Neural progenitor cell (in vitro differentiated cells): ENCODE data around the gene PPM1L. TPM values are rescaled to one million over a fixed set of nuclear protein-coding genes. Genes with fewer than 3 reads are reported as not detected.

Experiments used
- DNase-seq: peaks from one replicate; pipeline ENCODE4 v3.0.0-alpha.2; 2016; ENCODE audit warnings: low spot score
- H2AFZ ChIP-seq: fragments of 200-600 bp; sonication (generic); replicated peaks from 2 replicates; pipeline ENCODE4 v1.6.1; 2016; ENCODE audit warnings: antibody characterized with exemption
- H3F3A ChIP-seq: fragments of 200-600 bp; sonication (generic); 2 replicates; pipeline ENCODE4 v1.6.1; 2016; ENCODE audit warnings: antibody characterized with exemption, low read depth
- H3K27ac ChIP-seq: fragments of 200-600 bp; sonication (generic); 2 replicates; pipeline ENCODE4 v1.5.1; 2016; ENCODE audit warnings: mild to moderate bottlenecking
- H3K27me3 ChIP-seq: fragments of 200-600 bp; sonication (generic); 2 replicates; pipeline ENCODE4 v1.6.1; 2016; ENCODE audit warnings: mild to moderate bottlenecking, moderate library complexity
- H3K36me3 ChIP-seq: fragments of 200-600 bp; sonication (generic); 2 replicates; pipeline ENCODE4 v1.5.1; 2016
- H3K4me1 ChIP-seq: fragments of 200-600 bp; sonication (generic); 2 replicates; pipeline ENCODE4 v1.6.1; 2016; ENCODE audit warnings: mixed run types
- H3K4me2 ChIP-seq: fragments of 200-600 bp; sonication (generic); 2 replicates; pipeline ENCODE4 v1.6.1; 2016
- H3K4me3 ChIP-seq: fragments of 200-600 bp; sonication (generic); 2 replicates; pipeline ENCODE4 v1.5.1; 2016
- H3K79me2 ChIP-seq: fragments of 200-600 bp; sonication (generic); 2 replicates; pipeline ENCODE4 v1.6.1; 2016; ENCODE audit warnings: low read depth
- H3K9ac ChIP-seq: fragments of 200-600 bp; sonication (generic); 2 replicates; pipeline ENCODE4 v1.6.1; 2016
- H3K9me3 ChIP-seq: fragments of 200-600 bp; sonication (generic); 2 replicates; pipeline ENCODE4 v1.5.1; 2016; ENCODE audit warnings: low read depth
- H4K20me1 ChIP-seq: fragments of 200-600 bp; sonication (generic); 2 replicates; pipeline ENCODE4 v1.6.1; 2016; ENCODE audit warnings: low read depth
- H3K27ac Mint-ChIP-seq: 3 replicates; pipeline ENCODE4 v1.8.0; 2021; ENCODE audit warnings: mixed read lengths
- H3K27me3 Mint-ChIP-seq: 2 replicates; pipeline ENCODE4 v1.8.0; 2022; ENCODE audit warnings: low read depth, mild to moderate bottlenecking, inconsistent platforms, moderate library complexity, mixed read lengths; ENCODE audit not compliant: insufficient read depth
- H3K36me3 Mint-ChIP-seq: 3 replicates; pipeline ENCODE4 v1.8.0; 2021; ENCODE audit warnings: mixed read lengths
- H3K4me1 Mint-ChIP-seq: 3 replicates; pipeline ENCODE4 v1.8.0; 2021; ENCODE audit warnings: mixed read lengths
- H3K4me3 Mint-ChIP-seq: 3 replicates; pipeline ENCODE4 v1.8.0; 2021; ENCODE audit warnings: mild to moderate bottlenecking, moderate library complexity, mixed read lengths
- H3K9me3 Mint-ChIP-seq: 3 replicates; pipeline ENCODE4 v1.8.0; 2020; ENCODE audit warnings: mixed read lengths
- EZH2 ChIP-seq: fragments of 200-600 bp; sonication (generic); IDR thresholded peaks from 2 replicates; pipeline ENCODE4 v1.6.1; 2017; ENCODE audit warnings: antibody characterized with exemption, mild to moderate bottlenecking, moderate library complexity
- EZH2phosphoT487 ChIP-seq: fragments of 200-600 bp; sonication (generic); IDR thresholded peaks from 2 replicates; pipeline ENCODE4 v1.6.1; 2017; ENCODE audit warnings: antibody characterized with exemption
- total RNA-seq: library from RNA; depleted of rRNA; stranded (reverse); fragments of >200 nt; gene quantifications from 2 replicates; pipeline ENCODE4 v1.2.3, GENCODE V29; 2015; ENCODE audit warnings: low replicate concordance
- TF ChIP-seq, protein P1 (sequence below): fragments of 200-600 bp; sonication (generic); IDR thresholded peaks from 2 replicates; pipeline ENCODE4 v1.5.1; 2017; ENCODE audit warnings: antibody characterized with exemption, mild to moderate bottlenecking

PPM1L gene
- total RNA-seq, 1 donor from 2014 or later, result 16.5 TPM

DNA sequence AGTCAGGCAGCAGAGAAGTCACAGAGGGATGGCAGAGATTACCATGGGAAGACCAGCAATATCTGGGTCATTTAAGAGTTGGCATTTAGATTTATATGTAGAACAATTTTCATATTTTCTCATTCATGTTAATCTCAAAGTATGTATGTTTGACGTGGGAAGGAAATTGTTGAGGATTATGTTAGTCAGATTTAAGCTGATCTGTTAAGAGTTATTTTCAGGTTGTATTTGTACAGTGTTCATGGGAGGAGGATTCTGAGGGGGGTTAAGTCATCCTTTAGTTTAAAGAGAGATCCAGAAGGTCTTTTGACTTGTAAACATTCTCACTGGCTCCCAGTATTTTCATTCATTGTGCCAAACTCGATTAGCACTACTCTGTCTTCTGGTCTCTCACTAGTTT is 34.7 kb downstream of the PPM1L start:
- H3K4me1 ChIP-seq, result peaks cover under 1% of the 10 kb centered on the region
- peaks cover 5% of the 10 kb centered on the region for H3K36me3 Mint-ChIP-seq
- H3K9ac ChIP-seq, result no peak overlapping the region
- H4K20me1 ChIP-seq, result no peaks in the 10 kb centered on the region
- no peak overlapping the region for H2AFZ ChIP-seq
- no peak overlapping the region for H3K27ac ChIP-seq
- H3K4me1 Mint-ChIP-seq, result no peaks in the 10 kb centered on the region
- peaks cover 43% of the 10 kb centered on the region for H3K79me2 ChIP-seq
- H3K9me3 Mint-ChIP-seq, result peaks cover 21% of the 10 kb centered on the region
- no peak overlapping the region for H3K4me3 ChIP-seq
- H3K4me3 Mint-ChIP-seq, result no peak overlapping the region
- H3K27ac Mint-ChIP-seq, result no peak overlapping the region
- no peak for DNase-seq
- no peaks in the 10 kb centered on the region for H3K27me3 ChIP-seq
- TF ChIP-seq, protein P1, sequence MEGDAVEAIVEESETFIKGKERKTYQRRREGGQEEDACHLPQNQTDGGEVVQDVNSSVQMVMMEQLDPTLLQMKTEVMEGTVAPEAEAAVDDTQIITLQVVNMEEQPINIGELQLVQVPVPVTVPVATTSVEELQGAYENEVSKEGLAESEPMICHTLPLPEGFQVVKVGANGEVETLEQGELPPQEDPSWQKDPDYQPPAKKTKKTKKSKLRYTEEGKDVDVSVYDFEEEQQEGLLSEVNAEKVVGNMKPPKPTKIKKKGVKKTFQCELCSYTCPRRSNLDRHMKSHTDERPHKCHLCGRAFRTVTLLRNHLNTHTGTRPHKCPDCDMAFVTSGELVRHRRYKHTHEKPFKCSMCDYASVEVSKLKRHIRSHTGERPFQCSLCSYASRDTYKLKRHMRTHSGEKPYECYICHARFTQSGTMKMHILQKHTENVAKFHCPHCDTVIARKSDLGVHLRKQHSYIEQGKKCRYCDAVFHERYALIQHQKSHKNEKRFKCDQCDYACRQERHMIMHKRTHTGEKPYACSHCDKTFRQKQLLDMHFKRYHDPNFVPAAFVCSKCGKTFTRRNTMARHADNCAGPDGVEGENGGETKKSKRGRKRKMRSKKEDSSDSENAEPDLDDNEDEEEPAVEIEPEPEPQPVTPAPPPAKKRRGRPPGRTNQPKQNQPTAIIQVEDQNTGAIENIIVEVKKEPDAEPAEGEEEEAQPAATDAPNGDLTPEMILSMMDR, result no peak
- TF ChIP-seq EZH2 (no peak), EZH2phosphoT487 (no peak)
- H3F3A ChIP-seq, result peaks cover 8% of the 10 kb centered on the region
- H3K27me3 Mint-ChIP-seq, result peaks cover 5% of the 10 kb centered on the region
- peaks cover 6% of the 10 kb centered on the region for H3K36me3 ChIP-seq
- no peak overlapping the region for H3K4me2 ChIP-seq
- H3K9me3 ChIP-seq, result peaks cover 12% of the 10 kb centered on the region

DNA sequence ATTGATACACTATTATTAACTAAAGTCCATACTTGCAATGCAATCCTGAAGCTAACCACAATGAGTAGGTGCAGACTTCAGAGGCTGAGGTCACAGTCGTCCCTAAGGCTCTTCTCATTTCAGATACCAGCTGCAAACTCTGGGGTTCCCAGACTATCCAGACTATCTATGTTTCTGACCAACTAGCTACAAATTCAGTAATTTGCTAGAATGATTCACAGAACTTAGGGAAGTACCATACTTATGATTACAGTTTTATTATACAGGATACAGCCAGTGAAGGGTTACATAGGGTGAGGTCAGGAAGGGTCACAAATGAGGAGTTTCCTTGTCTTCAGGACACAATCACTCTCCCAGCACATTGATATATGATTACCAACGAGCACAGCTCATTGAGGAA is 36.5 kb downstream of the PPM1L start:
- H3K9me3 ChIP-seq, result peaks cover 3% of the 10 kb centered on the region
- no peaks in the 10 kb centered on the region for H4K20me1 ChIP-seq
- H3K27me3 ChIP-seq, result no peaks in the 10 kb centered on the region
- H3K27me3 Mint-ChIP-seq, result peaks cover 5% of the 10 kb centered on the region
- no peak overlapping the region for H3K27ac Mint-ChIP-seq
- H3K9me3 Mint-ChIP-seq, result peaks cover 9% of the 10 kb centered on the region
- peaks cover 18% of the 10 kb centered on the region for H3K4me1 ChIP-seq
- no peaks in the 10 kb centered on the region for H3K4me1 Mint-ChIP-seq
- peaks cover 8% of the 10 kb centered on the region for H3F3A ChIP-seq
- no peak overlapping the region for H3K27ac ChIP-seq
- no peak overlapping the region for H3K4me3 Mint-ChIP-seq
- TF ChIP-seq EZH2 (no peak), EZH2phosphoT487 (no peak)
- TF ChIP-seq, protein P1, result no peak
- DNase-seq, result no peak
- H3K4me3 ChIP-seq, result no peak overlapping the region
- H2AFZ ChIP-seq, result no peak overlapping the region
- peaks cover 29% of the 10 kb centered on the region for H3K79me2 ChIP-seq
- H3K36me3 ChIP-seq, result peaks cover under 1% of the 10 kb centered on the region
- no peak overlapping the region for H3K9ac ChIP-seq
- H3K36me3 Mint-ChIP-seq, result no peaks in the 10 kb centered on the region
- H3K4me2 ChIP-seq, result no peak overlapping the region

DNA sequence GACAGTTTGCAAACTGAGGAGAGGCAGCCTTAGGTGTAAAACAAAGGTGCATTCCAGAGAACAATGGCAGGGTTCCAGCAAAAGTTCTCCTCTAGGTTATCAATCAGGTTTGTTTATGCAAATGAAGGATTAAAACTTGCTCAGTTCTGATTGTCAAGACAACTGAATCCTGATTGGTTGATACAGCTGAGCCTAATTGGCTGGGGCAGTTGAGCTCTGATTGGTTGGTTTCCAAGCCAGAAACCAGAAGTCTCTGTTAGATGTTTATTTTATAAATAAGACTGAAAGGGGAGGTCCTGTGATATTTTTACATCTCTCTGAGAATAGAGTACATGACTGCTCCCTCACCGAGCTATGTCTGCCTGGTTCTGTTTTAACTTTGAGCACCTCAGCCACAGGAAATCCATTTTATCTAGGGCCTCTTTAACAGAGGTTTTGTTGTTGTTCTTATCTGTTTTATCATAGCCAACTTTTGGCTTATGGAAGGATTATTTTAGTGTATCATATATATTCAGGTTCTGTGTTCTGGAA is 37.8 kb downstream of the PPM1L start:
- no peaks in the 10 kb centered on the region for H3K36me3 ChIP-seq
- Mint-ChIP-seq H3K36me3 (no peaks in the 10 kb centered on the region), H3K9me3 (no peaks in the 10 kb centered on the region)

More for the DNA sequence above, 37.8 kb downstream of the PPM1L start:
- Histone ChIP-seq H3F3A (peaks cover 8% of the 10 kb centered on the region), H3K27ac (no peak overlapping the region), H3K9ac (no peak overlapping the region), H2AFZ (no peak overlapping the region), H3K79me2 (peaks cover 16% of the 10 kb centered on the region), H3K4me2 (no peak overlapping the region), H3K27me3 (no peaks in the 10 kb centered on the region), H3K4me1 (peaks cover 21% of the 10 kb centered on the region), H3K9me3 (no peaks in the 10 kb centered on the region), H4K20me1 (no peaks in the 10 kb centered on the region), H3K4me3 (no peak overlapping the region)
- TF ChIP-seq EZH2 (no peak), EZH2phosphoT487 (no peak)
- TF ChIP-seq, protein P1, result no peak
- H3K4me3 Mint-ChIP-seq, result no peak overlapping the region
- DNase-seq, result no peak
- H3K4me1 Mint-ChIP-seq, result no peaks in the 10 kb centered on the region
- H3K27ac Mint-ChIP-seq, result no peak overlapping the region
- peaks cover 5% of the 10 kb centered on the region for H3K27me3 Mint-ChIP-seq
